ENCODE data around the gene DAP. TPM values are rescaled to one million over a fixed set of nuclear protein-coding genes. Genes with fewer than 3 reads are reported as not detected.

Gene DAP
- polyA plus RNA-seq, 3 donors, result 60.9 to 69.0 (median 62.3) TPM

DNA sequence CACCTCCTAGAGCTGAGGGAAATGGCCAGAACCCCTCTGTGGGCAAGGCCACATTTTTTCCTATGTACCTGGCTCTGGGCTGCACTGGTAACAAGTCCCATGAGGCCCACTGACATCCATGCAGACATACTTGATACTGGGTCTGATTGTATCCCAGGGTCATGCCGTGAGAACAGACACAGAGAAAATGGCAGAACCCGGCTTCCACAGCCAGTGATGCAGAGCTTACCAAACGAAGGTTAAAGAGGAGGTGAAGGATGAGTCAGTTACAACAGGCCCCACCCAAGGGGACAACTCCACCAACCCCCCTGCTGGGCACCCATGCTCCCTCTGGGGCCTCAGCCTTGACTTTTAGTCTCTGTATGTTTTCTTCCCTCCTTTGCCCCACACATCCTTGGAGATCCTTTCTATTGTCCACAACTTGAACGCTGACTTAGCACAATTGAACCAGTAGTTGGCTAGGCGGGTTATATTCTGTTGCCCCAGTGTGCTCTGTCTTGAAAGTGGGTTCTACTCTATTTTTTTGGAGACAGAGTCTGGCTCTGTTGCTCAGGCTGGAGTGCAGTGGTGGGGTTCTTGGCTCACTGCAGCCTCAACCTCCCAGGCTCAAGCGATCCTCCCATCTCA, 93.5 kb downstream of the DAP start:
- no peak overlapping the region for H3K9ac ChIP-seq (ENCODE audit: insufficient read depth, low read length, poor library complexity, severe bottlenecking)
- no peaks in the 10 kb centered on the region for H4K20me1 ChIP-seq (ENCODE audit: insufficient read depth, low read length)
- TF ChIP-seq, protein P1, sequence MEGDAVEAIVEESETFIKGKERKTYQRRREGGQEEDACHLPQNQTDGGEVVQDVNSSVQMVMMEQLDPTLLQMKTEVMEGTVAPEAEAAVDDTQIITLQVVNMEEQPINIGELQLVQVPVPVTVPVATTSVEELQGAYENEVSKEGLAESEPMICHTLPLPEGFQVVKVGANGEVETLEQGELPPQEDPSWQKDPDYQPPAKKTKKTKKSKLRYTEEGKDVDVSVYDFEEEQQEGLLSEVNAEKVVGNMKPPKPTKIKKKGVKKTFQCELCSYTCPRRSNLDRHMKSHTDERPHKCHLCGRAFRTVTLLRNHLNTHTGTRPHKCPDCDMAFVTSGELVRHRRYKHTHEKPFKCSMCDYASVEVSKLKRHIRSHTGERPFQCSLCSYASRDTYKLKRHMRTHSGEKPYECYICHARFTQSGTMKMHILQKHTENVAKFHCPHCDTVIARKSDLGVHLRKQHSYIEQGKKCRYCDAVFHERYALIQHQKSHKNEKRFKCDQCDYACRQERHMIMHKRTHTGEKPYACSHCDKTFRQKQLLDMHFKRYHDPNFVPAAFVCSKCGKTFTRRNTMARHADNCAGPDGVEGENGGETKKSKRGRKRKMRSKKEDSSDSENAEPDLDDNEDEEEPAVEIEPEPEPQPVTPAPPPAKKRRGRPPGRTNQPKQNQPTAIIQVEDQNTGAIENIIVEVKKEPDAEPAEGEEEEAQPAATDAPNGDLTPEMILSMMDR (IDR thresholded peaks at IDR 0.05), result no peak
- 100% methylated on average over 1 of the region's 6 CpGs for WGBS (ENCODE audit: insufficient coverage)
- Mint-ChIP-seq H3K36me3 (no peaks in the 10 kb centered on the region), H3K4me1 (peaks cover 17% of the 10 kb centered on the region), H3K9me3 (peaks cover 0 to 4% (median 0%) of the 10 kb centered on the region in 7 donors), H3K27me3 (ENCODE audit: low read depth in 3 of 3) (peaks cover 0 to 4% (median 1%) of the 10 kb centered on the region in 3 donors), H3K27ac (peak overlapping the region in 1 of 7 donors; percentile 64), H3K4me3 (no peak overlapping the region)
- no peaks in the 10 kb centered on the region for H3K79me2 ChIP-seq (ENCODE audit: insufficient read depth, low read length)
- no peak overlapping the region for H2AFZ ChIP-seq (ENCODE audit: insufficient read depth, low read depth, low read length, poor library complexity, severe bottlenecking)
- no peak overlapping the region for H3K27ac ChIP-seq (ENCODE audit: low read depth in 1 of 2, low read length in 2 of 2)
- no peak for DNase-seq
- no peak overlapping the region for H3K4me3 ChIP-seq (replicated peaks in 1 of 3; ENCODE audit: low read depth in 2 of 3, low read length in 3 of 3)
- intact Hi-C loops (cut with micrococcal nuclease), result no loop called here
- H3K27me3 ChIP-seq (ENCODE audit: control insufficient read depth in 2 of 2, insufficient read depth in 2 of 2, low read length in 2 of 2), result no peaks in the 10 kb centered on the region
- no peaks in the 10 kb centered on the region for H3K9me3 ChIP-seq (replicated peaks in 1 of 2; ENCODE audit: control insufficient read depth in 1 of 2, insufficient read depth in 1 of 2, low read length in 2 of 2)
- no peaks in the 10 kb centered on the region for H3K36me3 ChIP-seq (replicated peaks in 1 of 2; ENCODE audit: control insufficient read depth in 1 of 2, insufficient read depth in 2 of 2, low read length in 2 of 2)
- peaks cover 16 to 17% of the 10 kb centered on the region in 2 donors for H3K4me1 ChIP-seq (ENCODE audit: control insufficient read depth in 1 of 2, insufficient read depth in 2 of 2, low read length in 2 of 2)
- H3K4me2 ChIP-seq (replicated peaks; ENCODE audit: extremely low read depth, low read length, poor library complexity, severe bottlenecking), result no peak overlapping the region

DNA sequence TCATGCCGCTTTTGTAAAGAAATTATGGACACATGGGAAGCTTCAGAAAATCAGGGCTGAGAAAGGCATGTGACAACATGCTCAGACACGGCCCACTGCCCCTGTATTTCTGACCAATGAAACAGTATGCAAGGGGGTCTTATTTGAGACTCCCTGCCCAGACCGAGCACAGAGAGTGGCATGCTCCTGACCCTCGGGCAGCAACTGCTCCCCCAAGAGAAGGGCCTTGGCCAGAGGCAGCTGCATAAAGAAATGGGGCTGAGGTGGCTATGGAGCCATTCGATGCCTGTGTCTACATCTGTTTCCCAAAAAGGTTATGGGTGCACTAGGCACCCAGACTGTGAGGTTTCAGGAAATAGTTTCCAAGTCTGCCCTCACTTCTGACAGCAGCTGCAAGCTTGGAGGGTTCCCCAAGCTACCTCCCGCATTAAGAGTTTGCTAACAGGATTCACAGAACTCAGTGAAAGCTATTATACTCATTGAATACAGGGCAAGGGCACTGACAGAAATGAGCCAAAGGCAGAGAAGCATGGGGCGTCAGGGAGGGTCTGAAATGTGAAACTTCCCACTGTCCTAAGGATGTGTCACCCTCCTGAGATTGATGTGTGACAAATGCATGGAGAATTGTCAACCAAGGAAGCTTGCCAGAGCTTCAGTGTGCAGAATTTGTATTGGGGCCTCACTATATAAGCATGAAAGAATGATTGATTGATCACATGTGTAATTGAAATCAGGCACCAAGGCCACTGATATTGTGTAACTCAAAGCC, 94.3 kb downstream of the DAP start:
- TF ChIP-seq, protein P1 (IDR thresholded peaks at IDR 0.05), result no peak
- DNase-seq, result no peak
- H3K9me3 ChIP-seq (replicated peaks in 1 of 2; ENCODE audit: control insufficient read depth in 1 of 2, insufficient read depth in 1 of 2, low read length in 2 of 2), result no peaks in the 10 kb centered on the region
- H3K27me3 ChIP-seq (ENCODE audit: control insufficient read depth in 2 of 2, insufficient read depth in 2 of 2, low read length in 2 of 2), result no peaks in the 10 kb centered on the region
- H3K4me3 Mint-ChIP-seq, result no peak overlapping the region
- H3K79me2 ChIP-seq (ENCODE audit: insufficient read depth, low read length), result no peaks in the 10 kb centered on the region
- WGBS (ENCODE audit: insufficient coverage), result 98% methylated on average over 6 of the region's 7 CpGs
- H3K4me2 ChIP-seq (replicated peaks; ENCODE audit: extremely low read depth, low read length, poor library complexity, severe bottlenecking), result no peak overlapping the region
- H4K20me1 ChIP-seq (ENCODE audit: insufficient read depth, low read length), result no peaks in the 10 kb centered on the region
- intact Hi-C loops (cut with micrococcal nuclease), result no loop called here
- no peak overlapping the region for H3K27ac ChIP-seq (ENCODE audit: low read depth in 1 of 2, low read length in 2 of 2)
- no peaks in the 10 kb centered on the region for H3K36me3 Mint-ChIP-seq
- H3K4me1 ChIP-seq (ENCODE audit: control insufficient read depth in 1 of 2, insufficient read depth in 2 of 2, low read length in 2 of 2), result peaks cover 21 to 26% of the 10 kb centered on the region in 2 donors
- peaks cover 24% of the 10 kb centered on the region for H3K4me1 Mint-ChIP-seq
- H3K27me3 Mint-ChIP-seq (ENCODE audit: low read depth in 3 of 3), result peaks cover 0 to 4% (median 1%) of the 10 kb centered on the region in 3 donors
- H2AFZ ChIP-seq (ENCODE audit: insufficient read depth, low read depth, low read length, poor library complexity, severe bottlenecking), result no peak overlapping the region
- no peak overlapping the region for H3K27ac Mint-ChIP-seq
- peaks cover 0 to 4% (median 0%) of the 10 kb centered on the region in 7 donors for H3K9me3 Mint-ChIP-seq
- no peaks in the 10 kb centered on the region for H3K36me3 ChIP-seq (replicated peaks in 1 of 2; ENCODE audit: control insufficient read depth in 1 of 2, insufficient read depth in 2 of 2, low read length in 2 of 2)
- no peak overlapping the region for H3K9ac ChIP-seq (ENCODE audit: insufficient read depth, low read length, poor library complexity, severe bottlenecking)
- H3K4me3 ChIP-seq (replicated peaks in 1 of 3; ENCODE audit: low read depth in 2 of 3, low read length in 3 of 3), result no peak overlapping the region
